Activated B cell treated with CpG ODN at 0.5 μM for 24 hours (primary cell): ENCODE results near the gene ETV6. TPM values are rescaled to one million over a fixed set of nuclear protein-coding genes. Genes with fewer than 3 reads are reported as not detected.

ENCODE experiments used
- ATAC-seq: fragments of 200-7000 bp; cut with Tn5 transposase; one replicate; pipeline ENCODE4 v1.10.0; 2021; ENCODE audit warnings: low read depth, mild to moderate bottlenecking, moderate library complexity
- CTCF ChIA-PET: fragments of 350-600 bp; sonication (Branson Sonifier 250); formaldehyde crosslinking; loops from one replicate; lab custom pipeline; 2021; ENCODE audit warnings: antibody characterized with exemption; lab: Charles Lee
- POLR2A ChIA-PET: fragments of 350-600 bp; sonication (Branson Sonifier 250); formaldehyde crosslinking; loops from one replicate; lab custom pipeline; 2021; ENCODE audit warnings: antibody characterized with exemption; lab: Charles Lee
- DNase-seq: peaks from one replicate; pipeline ENCODE4 v3.0.0; 2022
- H3K27ac Mint-ChIP-seq: one replicate; pipeline ENCODE4 v1.8.0; 2020; ENCODE audit warnings: mixed read lengths
- H3K27me3 Mint-ChIP-seq: one replicate; pipeline ENCODE4 v1.8.0; 2021; ENCODE audit warnings: mixed read lengths
- H3K36me3 Mint-ChIP-seq: one replicate; pipeline ENCODE4 v1.8.0; 2021; ENCODE audit warnings: low read depth, mixed read lengths
- H3K4me1 Mint-ChIP-seq: one replicate; pipeline ENCODE4 v1.8.0; 2021; ENCODE audit warnings: mixed read lengths
- H3K4me3 Mint-ChIP-seq: one replicate; pipeline ENCODE4 v1.8.0; 2020; ENCODE audit warnings: mild to moderate bottlenecking, mixed read lengths
- H3K9me3 Mint-ChIP-seq: one replicate; pipeline ENCODE4 v1.8.0; 2020; ENCODE audit warnings: mixed read lengths
- intact Hi-C: fragments of 100-400 bp; cut with micrococcal nuclease; formaldehyde crosslinking; loops from one replicate; pipeline ENCODE4 v1.15.1; 2024
- total RNA-seq: library from RNA; stranded (reverse); gene quantifications from 2 replicates; pipeline ENCODE4 v1.2.3, GENCODE V29; 2022
- TF ChIP-seq, protein P1 (sequence below): fragments of 200-600 bp; IDR thresholded peaks from one replicate; pipeline ENCODE4 v1.8.0; 2022; ENCODE audit warnings: antibody characterized with exemption, mild to moderate bottlenecking

The ETV6 gene
- total RNA-seq, 1 donor from 2014 or later = 130 TPM

DNA sequence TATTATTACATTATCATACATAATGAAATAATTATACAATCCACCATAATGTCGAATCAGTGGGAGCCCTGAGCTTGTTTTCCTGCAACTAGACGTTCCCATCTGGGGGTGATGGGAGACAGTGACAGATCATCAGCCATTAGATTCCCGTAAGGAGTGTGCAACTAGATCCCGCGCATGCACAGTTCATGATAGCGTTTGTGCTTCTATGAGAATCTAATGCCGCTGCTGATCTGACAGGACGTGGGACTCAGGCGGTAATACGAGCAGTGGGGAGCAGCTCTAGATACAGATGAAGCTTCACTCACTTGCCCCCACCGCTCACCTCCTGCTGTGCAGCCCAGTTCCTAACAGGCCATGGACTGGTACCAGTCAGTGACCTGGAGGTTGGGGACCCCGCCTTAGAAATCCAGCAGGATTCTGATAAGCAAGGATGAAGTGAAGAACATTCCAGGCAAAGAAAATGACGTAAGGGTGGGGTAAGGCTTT is 204.6 kb downstream of the ETV6 start:
- no peak overlapping the region for H3K27ac Mint-ChIP-seq
- no peak for ATAC-seq
- POLR2A ChIA-PET = interaction anchor here (0.7 to 1.7 kb wide), 3 partner anchors 16 to 205 kb away, joined by 3 to 4 read pairs (median 3); partner anchors contain the start of gene ETV6

DNA sequence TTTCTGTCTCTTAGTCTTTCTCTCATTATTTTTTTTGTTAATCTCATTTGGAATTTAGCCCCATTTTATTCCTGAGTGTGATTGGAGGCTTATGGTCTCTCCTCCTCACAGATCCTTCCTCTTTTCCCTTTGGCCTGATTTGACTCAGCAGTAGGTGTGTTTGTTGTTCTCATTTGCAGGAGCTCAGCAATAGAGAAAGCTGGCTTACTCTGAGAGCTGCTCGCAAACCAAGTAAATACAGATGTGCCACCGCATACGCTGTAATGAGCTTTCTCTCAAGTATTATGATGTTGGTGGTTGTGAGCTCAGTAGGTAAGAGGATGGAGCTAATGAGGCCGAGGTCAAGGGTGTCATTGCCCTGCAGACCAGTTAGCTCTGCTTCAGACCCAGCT is 206.5 kb downstream of the ETV6 start:
- Mint-ChIP-seq H3K27me3 (no peaks in the 10 kb centered on the region), H3K4me1 (peaks cover 35% of the 10 kb centered on the region), H3K4me3 (peak overlapping the region; percentile 67), H3K9me3 (no peaks in the 10 kb centered on the region), H3K27ac (peak overlapping the region; percentile 81), H3K36me3 (peaks cover 80% of the 10 kb centered on the region)
- POLR2A ChIA-PET = interaction anchor here (0.9 to 2.3 kb wide), 6 partner anchors 16 to 206 kb away, joined by 3 to 14 read pairs (median 6); partner anchors contain the start of gene ETV6
- ATAC-seq = peak; percentile 39
- no peak for DNase-seq
- TF ChIP-seq, protein P1, sequence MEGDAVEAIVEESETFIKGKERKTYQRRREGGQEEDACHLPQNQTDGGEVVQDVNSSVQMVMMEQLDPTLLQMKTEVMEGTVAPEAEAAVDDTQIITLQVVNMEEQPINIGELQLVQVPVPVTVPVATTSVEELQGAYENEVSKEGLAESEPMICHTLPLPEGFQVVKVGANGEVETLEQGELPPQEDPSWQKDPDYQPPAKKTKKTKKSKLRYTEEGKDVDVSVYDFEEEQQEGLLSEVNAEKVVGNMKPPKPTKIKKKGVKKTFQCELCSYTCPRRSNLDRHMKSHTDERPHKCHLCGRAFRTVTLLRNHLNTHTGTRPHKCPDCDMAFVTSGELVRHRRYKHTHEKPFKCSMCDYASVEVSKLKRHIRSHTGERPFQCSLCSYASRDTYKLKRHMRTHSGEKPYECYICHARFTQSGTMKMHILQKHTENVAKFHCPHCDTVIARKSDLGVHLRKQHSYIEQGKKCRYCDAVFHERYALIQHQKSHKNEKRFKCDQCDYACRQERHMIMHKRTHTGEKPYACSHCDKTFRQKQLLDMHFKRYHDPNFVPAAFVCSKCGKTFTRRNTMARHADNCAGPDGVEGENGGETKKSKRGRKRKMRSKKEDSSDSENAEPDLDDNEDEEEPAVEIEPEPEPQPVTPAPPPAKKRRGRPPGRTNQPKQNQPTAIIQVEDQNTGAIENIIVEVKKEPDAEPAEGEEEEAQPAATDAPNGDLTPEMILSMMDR = no peak
- intact Hi-C loops = loop anchor here (1.0 kb wide), 1 partner anchor 20 kb away; no protein-coding TSS in a partner anchor
- CTCF ChIA-PET = interaction anchor here (1.1 to 1.7 kb wide), 2 partner anchors 177 to 275 kb away, joined by 3 to 4 read pairs; no protein-coding TSS in a partner anchor

More for the DNA sequence above, 204.6 kb downstream of the ETV6 start:
- no peak for DNase-seq
- TF ChIP-seq, protein P1 = no peak
- CTCF ChIA-PET = no interaction called here
- Mint-ChIP-seq H3K9me3 (no peaks in the 10 kb centered on the region), H3K4me3 (no peak overlapping the region), H3K4me1 (peaks cover 35% of the 10 kb centered on the region), H3K27me3 (no peaks in the 10 kb centered on the region), H3K36me3 (peaks cover 77% of the 10 kb centered on the region)
- intact Hi-C loops = no loop called here

DNA sequence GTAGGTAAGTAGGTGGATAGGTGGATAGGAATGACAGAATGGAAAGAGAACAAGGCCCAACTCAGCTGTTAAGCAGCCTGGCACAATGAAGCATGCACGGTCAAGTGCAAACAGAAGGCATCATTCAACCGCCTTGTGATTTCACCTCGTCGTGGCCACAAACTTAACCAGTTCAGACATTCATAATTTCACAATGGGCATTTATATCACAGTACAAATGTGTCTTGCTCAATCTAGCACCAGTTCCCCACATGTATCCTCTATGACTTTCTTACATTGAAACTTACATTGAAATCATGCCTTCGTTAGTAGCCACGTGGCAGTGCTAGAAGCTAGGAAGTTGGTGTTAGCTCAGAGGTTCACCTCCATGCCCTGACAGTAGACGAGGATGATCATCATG is 207.5 kb downstream of the ETV6 start:
- TF ChIP-seq, protein P1 = no peak
- Mint-ChIP-seq H3K36me3 (peaks cover 78% of the 10 kb centered on the region), H3K27me3 (no peaks in the 10 kb centered on the region), H3K27ac (no peak overlapping the region), H3K9me3 (no peaks in the 10 kb centered on the region), H3K4me1 (peaks cover 35% of the 10 kb centered on the region), H3K4me3 (no peak overlapping the region)
- CTCF ChIA-PET = interaction anchor here (1.1 to 1.7 kb wide), 2 partner anchors 176 to 276 kb away, joined by 3 to 4 read pairs; no protein-coding TSS in a partner anchor
- ATAC-seq (no peak), DNase-seq (no peak)
- POLR2A ChIA-PET = interaction anchor here (1.3 to 2.3 kb wide), 2 partner anchors 111 to 207 kb away, joined by 7 to 12 read pairs; partner anchors contain the start of gene ETV6
- intact Hi-C loops = no loop called here

DNA sequence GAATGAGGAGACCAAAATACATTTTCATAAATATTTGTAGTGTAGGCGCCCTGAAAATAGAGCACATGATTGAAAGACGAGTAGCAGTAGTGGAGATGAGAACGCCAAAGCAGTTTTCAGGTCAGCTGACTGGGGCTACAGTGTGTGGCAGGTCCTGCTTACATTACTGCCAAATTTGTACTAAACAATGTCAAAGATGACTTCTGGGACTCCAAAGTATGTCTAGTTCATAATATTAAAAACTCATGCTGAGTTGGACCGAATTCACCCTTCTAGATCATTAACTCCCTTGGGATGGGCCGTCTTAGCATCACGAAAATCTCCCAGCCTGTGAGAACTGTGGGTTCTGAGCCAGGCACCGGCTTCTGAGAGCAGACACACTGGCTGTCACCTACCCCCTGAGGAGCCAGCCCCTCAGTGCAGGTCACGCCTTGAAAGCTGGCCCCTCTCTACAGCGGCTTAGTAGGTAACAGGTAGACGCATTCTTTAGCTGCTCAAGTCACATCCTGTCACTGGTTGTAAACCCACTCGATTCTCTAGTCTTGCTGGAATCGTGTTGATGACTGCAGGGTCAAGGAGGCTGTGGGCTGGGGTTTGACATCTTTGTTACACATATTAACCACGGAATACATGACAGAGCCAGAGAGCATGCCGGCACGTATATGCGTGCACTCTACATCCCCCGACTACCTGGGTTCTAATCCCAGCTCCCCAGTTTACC is 210.4 kb downstream of the ETV6 start:
- CTCF ChIA-PET = no interaction called here
- Mint-ChIP-seq H3K27me3 (no peaks in the 10 kb centered on the region), H3K27ac (no peak overlapping the region), H3K4me1 (peaks cover 20% of the 10 kb centered on the region), H3K9me3 (no peaks in the 10 kb centered on the region), H3K4me3 (no peak overlapping the region), H3K36me3 (peaks cover 86% of the 10 kb centered on the region)
- POLR2A ChIA-PET = no interaction called here
- TF ChIP-seq, protein P1 = no peak
- no peak for DNase-seq
- ATAC-seq = no peak
- intact Hi-C loops = no loop called here
